ENCODE results near the gene SEMA3D. TPM values are rescaled to one million over a fixed set of nuclear protein-coding genes. Genes with fewer than 3 reads are reported as not detected.

The SEMA3D gene
- total and polyA plus RNA-seq, 2 donors (not counting 1 experiment from before 2014, with no cell fraction given), result 0.46 to 0.59 TPM

- DNase-seq (no peak), ATAC-seq (ENCODE audit: low read depth) (no peak)
- Histone ChIP-seq H3K36me3 (replicated peaks in 1 of 2; ENCODE audit: control extremely low read depth in 1 of 2, control insufficient read depth in 1 of 2, extremely low read depth in 1 of 2, insufficient read depth in 2 of 2, low read length in 1 of 2) (no peaks in the 10 kb centered on the region), H3K4me1 (ENCODE audit: control insufficient read depth in 2 of 2, insufficient read depth in 2 of 2, low read length in 2 of 2) (no peaks in the 10 kb centered on the region), H3K4me2 (replicated peaks; ENCODE audit: low read depth, low read length, poor library complexity, severe bottlenecking) (no peak overlapping the region), H3K4me3 (ENCODE audit: control extremely low read depth in 1 of 5, extremely low read depth in 1 of 5, insufficient read depth in 1 of 5, low read depth in 2 of 5, low read length in 4 of 5) (no peak overlapping the region), H3K9ac (ENCODE audit: low read length) (no peak overlapping the region), H3K27ac (ENCODE audit: low read length in 2 of 2) (no peak overlapping the region), H3K9me3 (ENCODE audit: control extremely low read depth in 1 of 3, control insufficient read depth in 2 of 3, insufficient read depth in 1 of 3, low read length in 2 of 3) (no peaks in the 10 kb centered on the region), H4K20me1 (ENCODE audit: control insufficient read depth, insufficient read depth, low read length, poor library complexity, severe bottlenecking) (no peaks in the 10 kb centered on the region), H3K79me2 (ENCODE audit: control insufficient read depth, insufficient read depth, low read length) (no peaks in the 10 kb centered on the region), H2AFZ (ENCODE audit: insufficient read depth, low read depth, low read length, poor library complexity, severe bottlenecking) (no peak overlapping the region), H3K27me3 (replicated peaks in 1 of 4; ENCODE audit: control extremely low read depth in 1 of 4, control insufficient read depth in 3 of 4, insufficient read depth in 4 of 4, low read length in 3 of 4) (no peaks in the 10 kb centered on the region)
- ChIA-PET POLR2A (no interaction called here), CTCF (no interaction called here)
- H3K27ac Mint-ChIP-seq, result no peak overlapping the region
- H3K9me3 Mint-ChIP-seq (ENCODE audit: insufficient read depth), result no peaks in the 10 kb centered on the region
- H3K4me3 Mint-ChIP-seq, result no peak overlapping the region
- no peak for TF ChIP-seq EZH2 (IDR thresholded peaks at IDR 0.05; ENCODE audit: borderline replicate concordance, insufficient read depth, low read depth, low read length, poor library complexity, severe bottlenecking)
- no peak for TF ChIP-seq CTCF (IDR thresholded peaks at IDR 0.05)
- intact Hi-C loops (cut with micrococcal nuclease), result no loop called here
- WGBS (ENCODE audit: insufficient coverage), result no CpG with 5 or more reads among the region's 1 CpG
- no peaks in the 10 kb centered on the region for H3K4me1 Mint-ChIP-seq
- H3K27me3 Mint-ChIP-seq, result no peaks in the 10 kb centered on the region
Measured at GRCh38 chr7:84949067-84949466, 237.8 kb downstream of the SEMA3D start.

- TF ChIP-seq CTCF (IDR thresholded peaks at IDR 0.05) (no peak), EZH2 (IDR thresholded peaks at IDR 0.05; ENCODE audit: borderline replicate concordance, insufficient read depth, low read depth, low read length, poor library complexity, severe bottlenecking) (no peak)
Measured at GRCh38 chr7:84948634-84949033, 238.2 kb downstream of the SEMA3D start.

More at GRCh38 chr7:84948634-84949033, 238.2 kb downstream of the SEMA3D start:
- Mint-ChIP-seq H3K27ac (no peak overlapping the region), H3K9me3 (ENCODE audit: insufficient read depth) (no peaks in the 10 kb centered on the region), H3K4me3 (no peak overlapping the region), H3K4me1 (no peaks in the 10 kb centered on the region), H3K27me3 (no peaks in the 10 kb centered on the region)
- intact Hi-C loops (cut with micrococcal nuclease), result no loop called here
- CTCF ChIA-PET, result no interaction called here
- Histone ChIP-seq H4K20me1 (ENCODE audit: control insufficient read depth, insufficient read depth, low read length, poor library complexity, severe bottlenecking) (no peaks in the 10 kb centered on the region), H2AFZ (ENCODE audit: insufficient read depth, low read depth, low read length, poor library complexity, severe bottlenecking) (no peak overlapping the region), H3K4me3 (ENCODE audit: control extremely low read depth in 1 of 5, extremely low read depth in 1 of 5, insufficient read depth in 1 of 5, low read depth in 2 of 5, low read length in 4 of 5) (no peak overlapping the region), H3K4me2 (replicated peaks; ENCODE audit: low read depth, low read length, poor library complexity, severe bottlenecking) (no peak overlapping the region), H3K27me3 (replicated peaks in 1 of 4; ENCODE audit: control extremely low read depth in 1 of 4, control insufficient read depth in 3 of 4, insufficient read depth in 4 of 4, low read length in 3 of 4) (no peaks in the 10 kb centered on the region), H3K9me3 (ENCODE audit: control extremely low read depth in 1 of 3, control insufficient read depth in 2 of 3, insufficient read depth in 1 of 3, low read length in 2 of 3) (no peaks in the 10 kb centered on the region), H3K4me1 (ENCODE audit: control insufficient read depth in 2 of 2, insufficient read depth in 2 of 2, low read length in 2 of 2) (no peaks in the 10 kb centered on the region), H3K9ac (ENCODE audit: low read length) (no peak overlapping the region), H3K36me3 (replicated peaks in 1 of 2; ENCODE audit: control extremely low read depth in 1 of 2, control insufficient read depth in 1 of 2, extremely low read depth in 1 of 2, insufficient read depth in 2 of 2, low read length in 1 of 2) (no peaks in the 10 kb centered on the region), H3K79me2 (ENCODE audit: control insufficient read depth, insufficient read depth, low read length) (no peaks in the 10 kb centered on the region), H3K27ac (ENCODE audit: low read length in 2 of 2) (no peak overlapping the region)
- DNase-seq (no peak), ATAC-seq (ENCODE audit: low read depth) (no peak)
- POLR2A ChIA-PET, result no interaction called here
- no CpG with 5 or more reads among the region's 2 CpGs for WGBS (ENCODE audit: insufficient coverage)

Data from B cell (primary cell).